ENCODE data around the gene CFL1. TPM values are rescaled to one million over a fixed set of nuclear protein-coding genes. Genes with fewer than 3 reads are reported as not detected.
A peak's percentile ranks its signal among the peaks of the same experiment; 100 is the strongest.

Gene CFL1
- polyA plus RNA-seq, 1 of the 3 experiments (the other 2 are of a cell fraction), result 4,252 TPM

- TF ChIP-seq ELF1 (IDR thresholded peaks at IDR 0.05), result peak; percentile 32
- TF ChIP-seq, protein P1, sequence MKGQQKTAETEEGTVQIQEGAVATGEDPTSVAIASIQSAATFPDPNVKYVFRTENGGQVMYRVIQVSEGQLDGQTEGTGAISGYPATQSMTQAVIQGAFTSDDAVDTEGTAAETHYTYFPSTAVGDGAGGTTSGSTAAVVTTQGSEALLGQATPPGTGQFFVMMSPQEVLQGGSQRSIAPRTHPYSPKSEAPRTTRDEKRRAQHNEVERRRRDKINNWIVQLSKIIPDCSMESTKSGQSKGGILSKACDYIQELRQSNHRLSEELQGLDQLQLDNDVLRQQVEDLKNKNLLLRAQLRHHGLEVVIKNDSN (IDR thresholded peaks at IDR 0.05; ENCODE audit: borderline replicate concordance, low read depth), result peak; percentile 94
- peak; percentile 13 for TF ChIP-seq CHD2 (IDR thresholded peaks at IDR 0.05; ENCODE audit: low read length, partially characterized antibody)
- TF ChIP-seq YY1 (IDR thresholded peaks at IDR 0.05; ENCODE audit: low read depth), result no peak
- no peak for TF ChIP-seq TCF12 (IDR thresholded peaks at IDR 0.05)
- TF ChIP-seq EP300 (IDR thresholded peaks at IDR 0.05; ENCODE audit: borderline replicate concordance in 1 of 2, low read depth in 1 of 2, low read length in 1 of 2), result no peak
- no peak for TF ChIP-seq NRF1 (IDR thresholded peaks at IDR 0.05; ENCODE audit: low read depth, low read length)
- TF ChIP-seq USF2 (IDR thresholded peaks at IDR 0.05; ENCODE audit: borderline replicate concordance, low read depth, low read length), result peak; percentile 64
- no peak; the same call in 1 of the 2 replicates for TF ChIP-seq POLR2AphosphoS5 (IDR thresholded peaks at IDR 0.05; ENCODE audit: low read depth, low read length)
- TF ChIP-seq TEAD4 (IDR thresholded peaks at IDR 0.05; ENCODE audit: borderline replicate concordance, insufficient read depth), result no peak
- TF ChIP-seq, protein P2, sequence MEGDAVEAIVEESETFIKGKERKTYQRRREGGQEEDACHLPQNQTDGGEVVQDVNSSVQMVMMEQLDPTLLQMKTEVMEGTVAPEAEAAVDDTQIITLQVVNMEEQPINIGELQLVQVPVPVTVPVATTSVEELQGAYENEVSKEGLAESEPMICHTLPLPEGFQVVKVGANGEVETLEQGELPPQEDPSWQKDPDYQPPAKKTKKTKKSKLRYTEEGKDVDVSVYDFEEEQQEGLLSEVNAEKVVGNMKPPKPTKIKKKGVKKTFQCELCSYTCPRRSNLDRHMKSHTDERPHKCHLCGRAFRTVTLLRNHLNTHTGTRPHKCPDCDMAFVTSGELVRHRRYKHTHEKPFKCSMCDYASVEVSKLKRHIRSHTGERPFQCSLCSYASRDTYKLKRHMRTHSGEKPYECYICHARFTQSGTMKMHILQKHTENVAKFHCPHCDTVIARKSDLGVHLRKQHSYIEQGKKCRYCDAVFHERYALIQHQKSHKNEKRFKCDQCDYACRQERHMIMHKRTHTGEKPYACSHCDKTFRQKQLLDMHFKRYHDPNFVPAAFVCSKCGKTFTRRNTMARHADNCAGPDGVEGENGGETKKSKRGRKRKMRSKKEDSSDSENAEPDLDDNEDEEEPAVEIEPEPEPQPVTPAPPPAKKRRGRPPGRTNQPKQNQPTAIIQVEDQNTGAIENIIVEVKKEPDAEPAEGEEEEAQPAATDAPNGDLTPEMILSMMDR (IDR thresholded peaks at IDR 0.05), result no peak
- TF ChIP-seq MXI1 (IDR thresholded peaks at IDR 0.05; ENCODE audit: low read depth, low read length), result peak; percentile 91
- TF ChIP-seq RFX5 (IDR thresholded peaks at IDR 0.05; ENCODE audit: low read length), result no peak
- TF ChIP-seq TAF1 (IDR thresholded peaks at IDR 0.05; ENCODE audit: borderline replicate concordance, low read depth, low read length), result peak; percentile 51; the same call in 1 of the 2 replicates
- no peak for TF ChIP-seq SIN3A (IDR thresholded peaks at IDR 0.05; ENCODE audit: borderline replicate concordance, low read depth, low read length)
- TF ChIP-seq MAX (IDR thresholded peaks at IDR 0.05; ENCODE audit: low read depth), result peak; percentile 73
- TF ChIP-seq, protein P3, sequence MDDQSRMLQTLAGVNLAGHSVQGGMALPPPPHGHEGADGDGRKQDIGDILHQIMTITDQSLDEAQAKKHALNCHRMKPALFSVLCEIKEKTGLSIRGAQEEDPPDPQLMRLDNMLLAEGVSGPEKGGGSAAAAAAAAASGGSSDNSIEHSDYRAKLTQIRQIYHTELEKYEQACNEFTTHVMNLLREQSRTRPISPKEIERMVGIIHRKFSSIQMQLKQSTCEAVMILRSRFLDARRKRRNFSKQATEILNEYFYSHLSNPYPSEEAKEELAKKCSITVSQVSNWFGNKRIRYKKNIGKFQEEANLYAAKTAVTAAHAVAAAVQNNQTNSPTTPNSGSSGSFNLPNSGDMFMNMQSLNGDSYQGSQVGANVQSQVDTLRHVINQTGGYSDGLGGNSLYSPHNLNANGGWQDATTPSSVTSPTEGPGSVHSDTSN (IDR thresholded peaks at IDR 0.05), result no peak
- TF ChIP-seq ZBTB33 (IDR thresholded peaks at IDR 0.05; ENCODE audit: borderline replicate concordance, low read depth), result no peak
- TF ChIP-seq GABPA (IDR thresholded peaks at IDR 0.05; ENCODE audit: low read depth), result peak; percentile 70
- TF ChIP-seq FOXJ3 (CRISPR knock-in tag; IDR thresholded peaks at IDR 0.05), result no peak
- no peak for TF ChIP-seq EZH2phosphoT487 (IDR thresholded peaks at IDR 0.05; ENCODE audit: borderline replicate concordance, low read depth)
Observed at GRCh38 chr11:65856689-65857499, 1.1 kb downstream of the CFL1 start (continued).

All from SK-N-SH (cell line).